RCC 7860 (cell line): ENCODE data around the gene CST3.

Experiments used
- DNase-seq: peaks from one replicate; pipeline ENCODE4 v3.0.0-alpha.2; 2015; ENCODE audit warnings: low spot score
- FAIRE-seq: peaks from 2 replicates; lab custom pipeline; 2012; peaks lifted over from hg19 to GRCh38; lab: Jason Lieb, UNC

The CST3 gene

GRCh38 chr20:23605867-23606651 is 31.7 kb downstream of the CST3 start, which contains the start of gene CST9:
Gene CST9, minus strand, starts transcription at chr20:23605917. Its CDS starts 53 bp downstream, at chr20:23605864.
- DNase-seq (no peak), FAIRE-seq (no peak)

DNA sequence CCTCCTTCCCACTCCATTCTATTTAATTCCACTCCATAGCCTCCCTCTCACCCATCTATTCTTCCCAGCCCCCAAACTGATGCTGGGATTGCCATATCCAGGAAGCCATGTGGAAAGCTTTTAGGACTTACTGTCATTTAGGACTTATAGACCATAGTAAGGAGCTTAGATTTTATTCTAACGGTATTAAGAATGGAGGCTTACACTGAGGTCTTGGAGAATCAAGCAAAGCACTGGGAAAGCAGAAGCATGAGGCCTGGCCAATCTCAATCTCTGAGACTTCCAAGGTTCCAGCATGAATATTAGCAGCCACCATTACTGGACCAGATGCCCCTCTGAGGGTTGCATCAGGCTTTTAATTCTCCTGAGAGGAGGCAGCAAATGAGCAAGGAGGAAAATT is 33.4 kb downstream of the CST3 start:
- no peak for FAIRE-seq
- no peak for DNase-seq

GRCh38 chr20:23603321-23603720 is 34.4 kb downstream of the CST3 start:
- DNase-seq (no peak), FAIRE-seq (no peak)

DNA sequence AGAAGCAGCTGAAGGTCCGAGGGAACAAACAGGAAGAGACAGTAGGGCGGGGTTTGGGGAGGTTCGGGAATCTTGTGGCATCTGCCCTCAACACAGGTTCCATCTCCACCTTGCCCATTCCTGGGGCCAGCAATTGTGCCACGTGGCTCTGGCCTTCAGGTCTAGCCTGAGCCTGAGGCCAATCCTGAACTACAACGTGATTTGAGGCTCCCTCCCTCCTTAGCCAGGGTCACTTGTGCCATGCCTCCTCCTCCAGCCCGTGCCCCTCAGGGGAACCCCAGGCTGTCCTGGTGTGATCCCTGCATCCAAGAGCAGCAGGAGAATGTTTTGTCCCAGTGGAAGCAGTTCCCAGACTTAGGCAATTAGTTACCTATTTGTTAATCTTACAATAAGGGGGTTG is 35.1 kb downstream of the CST3 start:
- no peak for FAIRE-seq

GRCh38 chr20:23602241-23602640 is 35.5 kb downstream of the CST3 start:
- FAIRE-seq, result no peak
- no peak for DNase-seq

More for the DNA sequence above, 35.1 kb downstream of the CST3 start:
- no peak for DNase-seq

- DNase-seq, result no peak
- FAIRE-seq, result no peak
Observed at GRCh38 chr20:23601715-23602114, 36.0 kb downstream of the CST3 start.

DNA sequence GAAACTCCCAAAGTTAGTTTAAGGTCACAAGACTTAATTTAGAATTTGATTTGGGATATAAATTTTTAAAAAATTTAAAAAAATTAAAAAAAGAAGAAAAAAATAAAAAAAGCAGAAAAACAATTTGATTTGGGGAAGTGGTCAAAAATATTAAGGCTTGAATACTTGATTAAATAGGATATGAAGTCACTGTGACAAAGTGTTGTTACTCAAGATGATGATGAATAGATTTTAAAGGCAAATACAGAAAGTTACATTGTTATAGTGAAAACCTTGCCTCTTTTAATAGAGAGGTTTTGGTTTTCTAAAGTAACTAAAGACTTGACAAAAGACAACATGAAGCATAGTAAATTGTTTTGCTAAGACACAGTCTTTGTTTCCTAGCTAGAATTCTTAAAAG is 39.3 kb downstream of the CST3 start:
- FAIRE-seq (no peak), DNase-seq (no peak)

GRCh38 chr20:23596579-23597250 is 41.0 kb downstream of the CST3 start:
- DNase-seq, result no peak
- no peak for FAIRE-seq

GRCh38 chr20:23595941-23596340 is 41.8 kb downstream of the CST3 start:
- DNase-seq (no peak), FAIRE-seq (no peak)

- FAIRE-seq, result no peak
- DNase-seq, result no peak
Observed at GRCh38 chr20:23588434-23589403, 49.0 kb downstream of the CST3 start.

DNA sequence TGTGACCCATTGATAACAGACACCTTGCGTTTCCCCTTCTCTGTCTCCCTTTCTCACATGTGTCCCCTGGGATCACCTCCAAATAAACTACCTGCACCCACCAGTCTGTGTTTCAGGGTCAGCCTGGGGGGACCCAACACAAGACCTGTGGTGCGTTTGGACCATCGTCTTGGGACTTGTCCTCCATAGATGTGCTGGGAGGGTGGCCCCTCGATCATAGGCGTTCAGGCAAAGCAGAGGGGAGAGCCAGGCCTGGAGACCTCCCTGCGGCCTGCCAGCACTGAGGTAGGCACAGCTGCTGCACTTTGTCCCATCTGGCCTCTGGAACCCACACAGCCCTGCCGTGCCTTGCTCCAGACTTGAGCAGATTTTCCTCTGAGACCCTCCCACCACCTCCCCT is 50.1 kb downstream of the CST3 start:
- DNase-seq (no peak), FAIRE-seq (no peak)

- DNase-seq (no peak), FAIRE-seq (no peak)
Observed at GRCh38 chr20:23586735-23587525, 50.8 kb downstream of the CST3 start.

DNA sequence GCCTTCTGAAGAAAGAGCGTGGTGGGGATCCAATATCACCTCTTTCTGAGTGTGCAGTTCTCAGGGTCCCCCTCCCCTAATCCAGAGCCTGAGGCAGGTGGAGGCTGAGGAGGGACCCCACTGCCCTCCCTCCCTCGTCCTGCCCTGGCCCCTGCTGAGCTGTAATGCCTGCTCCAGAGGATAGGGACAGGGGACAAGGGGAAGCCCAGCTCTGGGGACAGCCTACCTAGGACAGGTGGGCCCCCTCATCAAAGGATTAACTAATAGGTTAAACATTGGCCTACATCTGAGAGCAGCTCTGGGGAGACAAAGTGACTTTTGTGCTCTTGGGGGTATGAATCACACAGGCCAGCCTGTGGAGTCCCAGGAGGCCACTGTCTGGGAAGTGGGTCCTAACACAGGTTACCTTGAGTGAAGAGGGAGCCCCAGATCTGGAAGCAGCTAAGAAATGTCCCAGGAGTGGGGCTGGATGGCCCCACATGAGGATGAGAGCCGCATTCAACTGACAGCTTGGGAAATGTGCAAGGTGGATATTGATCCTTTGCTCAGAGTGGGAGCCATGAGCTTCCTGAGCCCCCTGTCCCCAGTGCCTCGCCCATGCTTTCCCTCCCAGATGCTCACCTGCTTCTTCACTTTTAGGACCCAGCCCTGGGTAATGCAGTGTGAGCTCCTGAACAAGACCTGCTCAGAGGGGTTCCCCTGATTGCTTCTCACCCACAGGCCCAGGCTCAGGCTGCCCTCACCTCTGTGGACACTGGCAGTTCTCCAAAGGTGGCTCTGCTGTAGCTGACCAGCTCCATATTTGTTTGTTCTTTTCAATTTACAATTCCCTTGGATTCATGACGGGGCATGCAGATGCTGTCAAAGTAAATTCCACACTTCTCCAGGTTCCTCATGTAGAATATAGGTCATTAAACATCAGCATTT is 51.7 kb downstream of the CST3 start:
- no peak for DNase-seq
- no peak for FAIRE-seq

GRCh38 chr20:23585449-23585807 is 52.3 kb downstream of the CST3 start:
- FAIRE-seq (no peak), DNase-seq (no peak)

DNA sequence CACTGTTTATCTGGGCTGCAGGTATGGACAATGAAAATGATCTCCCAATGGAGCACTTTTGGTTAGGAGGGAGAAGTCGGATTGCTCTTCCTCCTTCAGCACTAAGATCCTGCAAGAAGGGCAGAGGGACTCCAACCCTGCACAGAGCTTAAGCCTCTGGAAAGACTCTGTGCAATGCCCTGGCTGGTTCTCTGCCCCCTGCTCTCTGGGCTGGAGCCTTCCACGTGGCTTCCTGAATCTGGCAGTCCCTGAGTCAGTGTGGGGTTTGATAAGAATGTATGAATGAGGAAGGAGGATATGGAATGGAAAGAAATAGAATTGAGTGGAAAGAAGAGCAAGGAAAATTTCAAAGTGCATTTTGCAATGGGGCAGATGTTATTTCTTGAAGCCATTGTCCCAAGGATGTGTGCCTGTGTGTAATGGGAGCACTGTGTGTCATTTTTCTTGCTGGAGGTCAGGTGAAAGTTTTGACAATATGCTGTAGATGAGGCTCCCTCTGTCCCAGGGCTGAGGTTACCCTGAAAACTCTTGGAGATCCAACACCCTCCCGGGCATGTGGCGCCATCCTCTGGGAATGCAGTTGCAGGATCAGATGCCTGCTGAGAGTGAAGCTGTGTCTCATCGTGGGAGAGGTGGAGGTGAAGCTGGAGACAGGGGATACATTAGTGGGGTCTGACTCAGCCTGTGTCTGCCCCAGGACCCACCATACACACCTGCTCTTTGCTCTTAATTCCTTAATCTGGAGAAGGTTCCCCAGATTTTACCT is 53.1 kb downstream of the CST3 start:
- DNase-seq (no peak), FAIRE-seq (no peak)
